Aorta (tissue), 5 donors: ENCODE results near the gene IL27RA. TPM values are rescaled to one million over a fixed set of nuclear protein-coding genes. Genes with fewer than 3 reads are reported as not detected.

Experiments used
- ATAC-seq: fragments of 200-7000 bp; cut with Tn5 transposase; one replicate; pipeline ENCODE4 v1.9.1; 2022; ENCODE audit warnings: moderate library complexity; ENCODE audit not compliant: low FRiP score
- DNase-seq, 2 donors: peaks; one replicate each; pipeline ENCODE4 v3.0.0-alpha.2; 2020
- H3K27ac ChIP-seq, 2 donors: one replicate each; pipeline ENCODE4 v1.5.1; 2013; ENCODE audit warnings: low read length in 2 of 2, mild to moderate bottlenecking in 2 of 2, moderate library complexity in 2 of 2, control low read depth in 1 of 2, inconsistent platforms in 1 of 2, low read depth in 1 of 2
- H3K27me3 ChIP-seq, 2 donors: one replicate each; pipeline ENCODE4 v1.6.1; 2013; ENCODE audit warnings: control low read depth in 1 of 2, low read length in 1 of 2, mild to moderate bottlenecking in 1 of 2, moderate library complexity in 1 of 2; ENCODE audit not compliant: insufficient read depth in 2 of 2, control insufficient read depth in 1 of 2
- H3K36me3 ChIP-seq, 2 donors: one replicate each; pipeline ENCODE4 v1.6.1; 2013; ENCODE audit warnings: control low read depth in 1 of 2, low read length in 1 of 2, mild to moderate bottlenecking in 1 of 2; ENCODE audit not compliant: insufficient read depth in 2 of 2, control insufficient read depth in 1 of 2
- H3K4me1 ChIP-seq, 2 donors: one replicate each; pipeline ENCODE4 v1.6.1; 2013; ENCODE audit warnings: low read length in 2 of 2, control low read depth in 1 of 2, mild to moderate bottlenecking in 1 of 2, moderate library complexity in 1 of 2; ENCODE audit not compliant: insufficient read depth in 2 of 2, control insufficient read depth in 1 of 2
- H3K4me3 ChIP-seq, 2 donors: one replicate each; pipeline ENCODE4 v1.5.1; 2013; ENCODE audit warnings: low read length in 2 of 2, control low read depth in 1 of 2, mild to moderate bottlenecking in 1 of 2
- H3K9me3 ChIP-seq: one replicate; pipeline ENCODE4 v1.6.1; 2013; ENCODE audit warnings: mild to moderate bottlenecking, low read length; ENCODE audit not compliant: control insufficient read depth
- WGBS, 2 donors: extraction: QIAGEN DNeasy Blood & Tissue Kit; methylation state at CpG; one replicate each; pipeline ENCODE4 v1.1.7; 2013; 5-methylcytosine and 5-hydroxymethylcytosine counted together
- intact Hi-C, 2 donors: fragments of 100-400 bp; cut with DNase I; formaldehyde crosslinking; loops; one replicate each; pipeline versions ENCODE4 v1.14.2 to v1.15.0; 2022
- long read RNA-seq, 2 donors: library from polyadenylated mRNA; unstranded; transcript quantifications; one replicate each; pipeline ENCODE4 v2.0.0, GENCODE V29; 2020 to 2021
- polyA plus RNA-seq, 2 donors: library from polyadenylated mRNA; stranded (reverse); fragments of 200-250 nt; gene quantifications; one replicate each; pipeline ENCODE4 v1.2.3, GENCODE V29; 2013
- total RNA-seq, 2 donors: library from RNA; stranded (reverse); fragmentation: NEBNext Ultra II Directional; extraction: Animal tissue kit (Norgen Biotek cat#: 25700); gene quantifications; one replicate each; pipeline ENCODE4 v1.2.1, GENCODE V29; 2021
- donor health status: healthy with polysubstance abuse.
- donor health status: Bipolar disorder and iron deficiency.
- donor health status: DM: no; HTN: no; CAD: no.
- donor health status: DM: no; HTN: no; CAD: no.
- donor health status: DM: yes; HTN: yes; CAD: no.

IL27RA gene
- total RNA-seq (1 to 10 TPM; 2.8 to 5.5 TPM), polyA plus RNA-seq (1 to 10 TPM in 1 of 2 donors, under 1 TPM in 1; 0.36 to 1.3 TPM)
- long read RNA-seq, donor 1, transcript IL27RA-201 (14 exons, 2,962 nt), result major isoform, 23 of 29 reads
- long read RNA-seq, donor 1, partial matches to known transcripts, result 4 of 29 reads
- long read RNA-seq, donor 1, other reads (novel, unspliced or antisense), result 2 of 29 reads
- long read RNA-seq, donor 2, transcript IL27RA-201 (14 exons, 2,962 nt), result major isoform, 6 of 10 reads
- long read RNA-seq, donor 2, partial matches to known transcripts, result 2 of 10 reads
- long read RNA-seq, donor 2, other reads (novel, unspliced or antisense), result 2 of 10 reads

DNA sequence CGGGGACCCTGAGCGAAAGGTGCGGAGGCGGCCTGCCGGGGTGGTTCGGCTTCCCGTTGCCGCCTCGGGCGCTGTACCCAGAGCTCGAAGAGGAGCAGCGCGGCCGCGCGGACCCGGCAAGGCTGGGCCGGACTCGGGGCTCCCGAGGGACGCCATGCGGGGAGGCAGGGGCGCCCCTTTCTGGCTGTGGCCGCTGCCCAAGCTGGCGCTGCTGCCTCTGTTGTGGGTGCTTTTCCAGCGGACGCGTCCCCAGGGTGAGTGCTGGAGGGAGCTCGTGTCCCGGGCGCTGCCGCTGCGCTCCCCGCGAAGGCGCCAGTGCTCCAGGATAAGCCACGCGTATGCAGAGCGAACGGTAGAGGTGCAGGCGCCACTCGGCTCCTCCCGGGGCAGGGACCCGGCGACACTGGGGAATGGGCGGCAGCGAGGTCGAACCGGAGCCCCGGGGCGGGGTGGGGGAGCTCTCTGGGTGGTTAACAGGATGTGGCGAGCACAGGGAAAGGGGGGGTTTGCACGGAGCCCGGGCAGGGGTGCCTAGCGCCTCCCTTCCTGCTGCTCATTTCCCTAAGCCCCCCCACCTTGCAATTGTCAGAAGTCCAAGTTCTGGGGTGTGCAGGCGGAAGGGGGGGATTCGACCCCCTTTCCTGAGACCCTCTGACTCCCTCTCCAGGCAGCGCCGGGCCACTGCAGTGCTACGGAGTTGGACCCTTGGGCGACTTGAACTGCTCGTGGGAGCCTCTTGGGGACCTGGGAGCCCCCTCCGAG is at the start of gene IL27RA:
IL27RA (plus strand) TSS at position 44 of the 762 bp plus-strand sequence; CDS start at position 155, 111 bp downstream.
- ATAC-seq (peak; percentile 81), DNase-seq (peak; percentile 71 to 84)
- intact Hi-C loops, result no loop called here
- no peaks in the 10 kb centered on the region for H3K9me3 ChIP-seq
- H3K27ac ChIP-seq, result no peak within 1 kb of the TSS
- WGBS, 2 donors, result 0% methylated on average over 58 to 63 of the region's 63 CpGs
- H3K4me1 ChIP-seq, result no peaks in the 10 kb centered on the region
- no peaks in the 10 kb centered on the region for H3K27me3 ChIP-seq
- H3K36me3 ChIP-seq, result no peaks in the 10 kb centered on the region
- H3K4me3 ChIP-seq, result peak within 1 kb of the TSS in 1 of 2 donors; percentile 30

DNA sequence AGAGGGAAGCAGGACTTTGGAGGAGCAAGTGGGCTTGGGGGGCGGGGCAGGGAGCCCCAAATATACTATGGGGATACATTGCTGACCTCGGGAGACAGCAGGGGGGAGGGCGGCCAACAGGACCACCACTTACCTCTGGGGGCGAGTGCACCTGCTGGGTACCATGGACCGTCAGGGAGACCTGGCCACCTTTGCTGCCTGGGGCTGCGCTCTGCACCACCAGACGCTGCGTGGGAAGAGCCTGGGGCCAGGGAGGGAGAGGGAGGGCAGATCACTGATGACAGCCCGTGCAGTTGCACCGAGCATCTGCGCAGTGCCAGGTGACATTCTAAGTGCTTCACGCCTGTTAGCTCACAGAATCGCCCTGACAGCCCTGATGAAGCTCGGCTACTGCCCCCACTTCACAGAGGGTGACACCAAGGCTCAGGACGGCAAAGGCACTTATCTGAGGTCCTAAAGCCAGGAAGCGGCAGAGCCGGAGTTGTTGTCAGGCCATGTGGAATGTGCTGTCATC is 49.5 kb upstream of the IL27RA start:
- Histone ChIP-seq H3K27me3 (no peaks in the 10 kb centered on the region), H3K36me3 (peaks cover 0 to 3% of the 10 kb centered on the region in 2 donors), H3K9me3 (no peaks in the 10 kb centered on the region), H3K27ac (no peak overlapping the region), H3K4me3 (no peak overlapping the region), H3K4me1 (no peaks in the 10 kb centered on the region)
- no peak for ATAC-seq
- no peak for DNase-seq
- WGBS, 2 donors, result 95 to 96% methylated on average over 17 of the region's 17 CpGs
- intact Hi-C loops, result no loop called here

DNA sequence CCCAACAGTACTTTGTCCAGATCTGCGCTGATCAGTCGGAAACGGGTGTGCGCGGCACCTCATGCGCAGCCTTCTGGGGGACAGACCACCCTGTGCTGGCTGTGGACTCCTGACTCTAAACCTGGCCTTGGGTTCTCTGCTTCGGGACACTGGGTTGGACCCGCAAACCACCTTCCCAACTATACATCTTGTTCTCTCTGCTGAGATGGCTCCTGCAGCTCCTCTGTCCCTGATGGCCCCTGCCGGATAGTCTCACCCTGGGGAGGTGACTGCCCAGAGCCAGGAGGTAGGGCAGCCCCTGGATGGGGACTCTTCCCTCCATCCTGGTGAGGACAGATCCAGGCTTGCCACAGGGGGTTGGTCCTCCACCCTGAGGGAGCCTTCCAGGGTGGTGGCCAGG is 48.8 kb upstream of the IL27RA start:
- Histone ChIP-seq H3K4me3 (no peak overlapping the region), H3K27ac (no peak overlapping the region), H3K36me3 (peaks cover 0 to 3% of the 10 kb centered on the region in 2 donors), H3K27me3 (no peaks in the 10 kb centered on the region), H3K4me1 (no peaks in the 10 kb centered on the region), H3K9me3 (no peaks in the 10 kb centered on the region)
- ATAC-seq (no peak), DNase-seq (no peak)
- WGBS, 2 donors, result 97 to 98% methylated on average over 9 of the region's 9 CpGs
- intact Hi-C loops, result no loop called here

DNA sequence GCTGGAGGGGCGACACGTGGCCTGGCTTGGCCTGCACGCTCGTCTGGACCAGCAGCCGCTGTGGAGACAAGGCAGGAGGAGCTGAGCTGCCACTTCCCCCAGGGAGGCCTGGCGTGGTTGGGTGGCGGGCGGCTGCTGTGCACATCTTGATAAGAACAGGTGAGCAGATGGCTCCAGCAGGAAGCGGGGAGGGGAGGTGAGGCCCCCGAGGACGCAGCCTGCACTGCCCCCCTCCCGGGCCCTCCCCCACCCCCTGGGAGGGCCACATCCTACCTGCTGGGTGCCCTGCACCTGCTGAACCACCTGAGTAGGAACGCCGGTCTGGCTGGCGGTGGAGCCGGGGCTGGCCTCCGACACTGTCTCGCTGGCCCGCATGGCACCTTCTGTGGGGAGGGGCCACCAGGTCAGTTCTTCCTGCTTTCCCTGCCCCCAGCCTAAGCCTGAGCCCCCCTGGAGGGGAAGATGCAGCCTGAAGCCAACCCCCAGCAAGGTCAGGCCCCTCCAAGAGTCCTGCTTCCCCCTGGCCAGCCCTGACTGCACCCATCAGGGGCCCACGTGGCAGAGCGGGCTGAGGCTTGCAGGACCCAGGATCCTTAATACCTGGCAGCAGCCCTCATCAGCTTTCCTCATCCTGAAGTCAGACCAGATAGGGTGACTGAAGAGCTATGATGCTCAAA is 48.2 kb upstream of the IL27RA start:
- H3K36me3 ChIP-seq, result peaks cover 0 to 3% of the 10 kb centered on the region in 2 donors
- no peak for ATAC-seq
- no peaks in the 10 kb centered on the region for H3K9me3 ChIP-seq
- 87 to 91% methylated on average over 17 to 21 of the region's 21 CpGs for WGBS, 2 donors
- no peak overlapping the region for H3K4me3 ChIP-seq
- intact Hi-C loops, result no loop called here
- no peaks in the 10 kb centered on the region for H3K4me1 ChIP-seq
- no peaks in the 10 kb centered on the region for H3K27me3 ChIP-seq
- peak in 1 of 2 donors; percentile 73 for DNase-seq
- H3K27ac ChIP-seq, result no peak overlapping the region

DNA sequence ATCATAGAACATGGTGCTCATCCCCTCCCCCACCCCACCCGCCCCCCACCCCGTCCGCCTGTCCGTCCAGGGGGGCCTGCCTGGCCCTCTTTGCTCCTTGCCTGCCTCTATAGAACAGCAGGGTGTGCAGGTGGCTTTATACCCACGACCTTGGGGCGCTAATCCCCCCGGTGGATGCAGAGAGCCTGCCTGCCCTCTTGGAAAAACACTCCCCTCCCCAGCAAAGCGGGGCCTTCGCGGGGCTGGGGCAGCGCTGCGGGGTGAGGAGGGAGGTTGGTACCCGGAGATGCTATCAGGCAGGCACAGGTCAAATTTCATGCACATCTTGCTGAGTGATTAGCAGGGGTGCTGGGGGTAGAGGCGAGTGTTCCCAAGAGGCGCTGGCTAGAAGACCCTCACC is 47.4 kb upstream of the IL27RA start:
- Histone ChIP-seq H3K27ac (no peak overlapping the region), H3K4me3 (no peak overlapping the region), H3K36me3 (peaks cover 0 to 3% of the 10 kb centered on the region in 2 donors), H3K4me1 (no peaks in the 10 kb centered on the region), H3K9me3 (no peaks in the 10 kb centered on the region), H3K27me3 (no peaks in the 10 kb centered on the region)
- ATAC-seq (no peak), DNase-seq (no peak)
- intact Hi-C loops, result no loop called here
- WGBS, 2 donors, result 68 to 74% methylated on average over 12 to 15 of the region's 15 CpGs

DNA sequence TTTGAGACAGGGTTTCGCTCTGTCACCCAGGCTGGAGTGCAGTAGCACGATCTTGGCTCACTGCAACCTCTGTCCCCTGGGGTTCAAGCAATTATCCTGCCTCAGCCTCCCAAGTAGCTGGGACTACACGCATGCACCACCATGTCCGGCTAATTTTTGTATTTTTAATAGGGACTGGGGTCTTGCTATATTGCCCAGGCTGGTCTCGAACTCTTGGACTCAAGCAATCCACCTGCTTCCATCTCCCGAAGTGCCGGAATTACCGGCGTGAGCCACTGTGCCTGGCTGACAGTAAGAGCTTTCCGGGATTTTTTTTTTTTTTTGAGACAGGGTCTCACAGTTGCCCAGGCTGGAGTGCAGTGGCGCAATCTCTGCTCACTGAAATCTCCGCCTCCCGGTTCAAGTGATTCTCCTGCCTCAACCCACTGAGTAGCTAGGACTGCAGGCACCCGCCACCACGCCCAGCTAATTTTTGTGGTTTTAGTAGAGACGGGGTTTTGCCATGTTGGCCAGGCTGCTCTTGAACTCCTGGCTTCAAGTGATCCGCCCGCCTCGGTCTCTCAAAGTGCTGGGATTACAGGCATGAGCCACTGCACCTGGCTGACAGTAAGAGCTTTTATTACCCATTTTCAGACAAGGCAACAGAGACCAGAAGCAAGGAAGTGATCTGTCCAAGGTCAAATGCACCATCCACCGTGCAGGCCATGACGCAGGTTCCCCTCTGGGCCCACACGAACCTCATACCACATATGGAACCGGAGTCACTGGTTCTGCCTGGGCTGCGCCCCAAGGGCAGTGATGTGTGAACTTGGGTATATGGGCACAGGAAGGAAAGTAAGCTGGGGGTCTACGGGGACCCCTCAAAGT is 46.5 kb upstream of the IL27RA start:
- Histone ChIP-seq H3K4me1 (no peaks in the 10 kb centered on the region), H3K36me3 (peaks cover 0 to 3% of the 10 kb centered on the region in 2 donors), H3K27me3 (no peaks in the 10 kb centered on the region), H3K27ac (no peak overlapping the region), H3K4me3 (no peak overlapping the region), H3K9me3 (no peaks in the 10 kb centered on the region)
- ATAC-seq (no peak), DNase-seq (no peak)
- intact Hi-C loops, result no loop called here
- WGBS, 2 donors, result 90 to 93% methylated on average over 25 of the region's 25 CpGs

DNA sequence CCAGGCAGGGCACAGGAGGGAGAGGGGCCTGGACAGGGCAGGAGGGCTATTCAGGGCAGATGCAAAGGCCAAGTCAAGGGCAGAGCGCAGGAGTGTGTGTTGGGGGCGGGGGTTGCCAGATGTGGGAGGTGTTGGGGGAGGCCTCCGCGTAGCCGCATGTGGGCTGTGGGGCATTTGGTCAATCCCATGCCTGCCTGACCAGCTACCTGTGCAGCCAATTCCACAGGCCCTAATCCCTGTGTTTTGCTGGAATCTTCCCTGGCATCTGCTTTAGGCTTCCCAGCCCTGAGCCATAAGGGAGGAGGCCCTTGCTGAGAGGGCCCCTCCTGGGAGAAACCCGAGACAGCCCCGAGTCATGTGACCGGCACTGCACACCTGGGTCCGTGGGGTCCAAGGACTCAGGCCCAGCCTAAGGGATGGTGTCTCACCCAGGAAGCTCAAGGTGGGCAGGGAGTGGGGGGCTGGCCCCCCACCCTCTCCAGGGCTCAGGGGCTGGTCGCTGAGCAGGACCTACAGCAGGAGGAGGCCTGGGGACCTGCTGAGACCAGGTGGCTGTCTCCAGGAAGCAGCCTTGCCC is 45.7 kb upstream of the IL27RA start:
- 86 to 89% methylated on average over 10 of the region's 10 CpGs for WGBS, 2 donors
- Histone ChIP-seq H3K4me3 (no peak overlapping the region), H3K4me1 (no peaks in the 10 kb centered on the region), H3K36me3 (peaks cover 0 to 3% of the 10 kb centered on the region in 2 donors), H3K27me3 (no peaks in the 10 kb centered on the region), H3K9me3 (no peaks in the 10 kb centered on the region), H3K27ac (no peak overlapping the region)
- intact Hi-C loops, result no loop called here
- DNase-seq (no peak), ATAC-seq (no peak)
